Transverse colon (tissue), 4 donors: Measurements from ENCODE around the gene LNX1. TPM values are rescaled to one million over a fixed set of nuclear protein-coding genes. Genes with fewer than 3 reads are reported as not detected.

Source experiments
- DNase-seq: peaks from one replicate; pipeline ENCODE4 v3.0.0-alpha.2; 2019
- H3K27ac ChIP-seq, 4 donors: fragments of 200-600 bp; sonication (generic); 2 replicates each; pipeline ENCODE4 v1.5.1; 2016 to 2018; ENCODE audit warnings: inconsistent platforms in 4 of 4
- H3K27me3 ChIP-seq: fragments of 200-600 bp; sonication (generic); 2 replicates; pipeline ENCODE4 v1.5.1; 2017; ENCODE audit warnings: inconsistent platforms
- H3K36me3 ChIP-seq, 4 donors: fragments of 200-600 bp; sonication (generic); 2 replicates each; pipeline ENCODE4 v1.5.1; 2017 to 2019; ENCODE audit warnings: inconsistent platforms in 4 of 4
- H3K4me1 ChIP-seq, 4 donors: fragments of 200-600 bp; sonication (generic); 2 replicates each; pipeline ENCODE4 v1.5.1; 2017 to 2020; ENCODE audit warnings: inconsistent platforms in 4 of 4
- H3K4me3 ChIP-seq, 4 donors: fragments of 200-600 bp; sonication (generic); 1 replicate in 1 of 4; 2 replicates in 3 of 4; pipeline versions ENCODE4 v1.5.1 to v1.6.1; 2017 to 2019; ENCODE audit warnings: inconsistent platforms in 4 of 4
- H3K9me3 ChIP-seq, 2 donors: fragments of 200-600 bp; sonication (generic); 2 replicates each; pipeline ENCODE4 v1.5.1; 2017 to 2019; ENCODE audit warnings: inconsistent platforms in 2 of 2
- EP300 ChIP-seq: sonication (generic); formaldehyde crosslinking; IDR thresholded peaks from one replicate; pipeline ENCODE4 v1.6.1; 2017; ENCODE audit warnings: antibody characterized with exemption, low read depth
- POLR2A ChIP-seq: fragments of 450-650 bp; IDR thresholded peaks from one replicate; pipeline ENCODE4 v1.6.1; 2016; ENCODE audit warnings: antibody characterized with exemption, mild to moderate bottlenecking, moderate library complexity
- POLR2AphosphoS5 ChIP-seq, 3 donors: sonication (generic); formaldehyde crosslinking; IDR thresholded peaks; one replicate each; pipeline ENCODE4 v1.6.1; 2016; ENCODE audit warnings: antibody characterized with exemption in 3 of 3
- WGBS, 2 donors: methylation state at CpG; one replicate each; pipeline ENCODE4 v1.1.5; 2018; ENCODE audit warnings: low coverage in 1 of 2; 5-methylcytosine and 5-hydroxymethylcytosine counted together
- in situ Hi-C, 4 donors: fragments of 200-750 bp; cut with MboI; loops; one replicate each; pipeline versions ENCODE4 v1.15.0 to v1.15.1; 2017; ENCODE audit warnings: low sequenced_read_pairs in 3 of 4, low pct_ligation_motif_present in 1 of 4, low pct_unique_long_range_greater_than_20kb in 1 of 4
- intact Hi-C: fragments of 100-400 bp; cut with DNase I; formaldehyde crosslinking; loops from one replicate; pipeline ENCODE4 v1.15.1; 2023; ENCODE audit warnings: low total_unique reads
- total RNA-seq, 4 donors: library from RNA; depleted of rRNA; stranded (reverse); fragments of >200 nt; gene quantifications; one replicate each; pipeline ENCODE4 v1.1.0, GENCODE V29; 2016
- TF ChIP-seq, protein P1 (sequence below), 5 experiments: fragments of 200-600 bp in 3 of 5; fragments of 450-650 bp in 2 of 5; sonication (generic) in 3 of 5; IDR thresholded peaks; 1 replicate in 2 of 5; 2 replicates in 3 of 5; pipeline ENCODE4 v1.5.1; 2016 to 2017; ENCODE audit warnings: antibody characterized with exemption in 5 of 5, inconsistent platforms in 3 of 5, mild to moderate bottlenecking in 2 of 5, moderate library complexity in 1 of 5

The LNX1 gene
- total RNA-seq, 4 donors from 2014 or later: 2.6 to 35.5 (median 18.1) TPM

DNA sequence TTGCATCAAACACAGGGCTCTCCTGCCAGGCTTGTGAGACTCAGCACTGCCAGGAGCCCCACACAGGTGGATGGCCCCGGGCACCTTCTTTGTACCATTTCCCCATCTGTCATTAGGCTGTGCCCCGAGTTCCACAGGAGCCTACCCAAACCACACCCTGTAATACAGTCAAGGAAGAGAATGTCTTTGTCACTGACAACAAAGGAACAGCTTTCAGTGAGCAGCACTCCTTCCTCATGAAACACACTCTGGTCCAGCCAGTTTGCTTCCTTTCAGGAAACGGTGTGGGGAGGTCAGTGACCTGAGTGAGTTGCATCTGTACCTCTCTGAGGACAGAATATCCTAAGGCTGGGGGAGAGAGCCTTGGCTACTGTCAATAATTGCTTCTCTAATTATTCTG lies 53.7 kb downstream of the LNX1 start:
- Histone ChIP-seq H3K27ac (no peak overlapping the region), H3K4me3 (no peak overlapping the region), H3K4me1 (peaks cover 0 to 44% (median 7%) of the 10 kb centered on the region in 4 donors), H3K9me3 (no peaks in the 10 kb centered on the region), H3K27me3 (no peaks in the 10 kb centered on the region), H3K36me3 (no peaks in the 10 kb centered on the region)
- in situ Hi-C loops (no loop called here), intact Hi-C loops (no loop called here)
- TF ChIP-seq POLR2AphosphoS5 (IDR thresholded peaks at IDR 0.05): peak in 1 of 3 donors; percentile 38
- no peak for TF ChIP-seq POLR2A
- WGBS, 2 donors: 21 to 40% methylated on average over 1 to 3 of the region's 3 CpGs
- peak; percentile 29 for DNase-seq

DNA sequence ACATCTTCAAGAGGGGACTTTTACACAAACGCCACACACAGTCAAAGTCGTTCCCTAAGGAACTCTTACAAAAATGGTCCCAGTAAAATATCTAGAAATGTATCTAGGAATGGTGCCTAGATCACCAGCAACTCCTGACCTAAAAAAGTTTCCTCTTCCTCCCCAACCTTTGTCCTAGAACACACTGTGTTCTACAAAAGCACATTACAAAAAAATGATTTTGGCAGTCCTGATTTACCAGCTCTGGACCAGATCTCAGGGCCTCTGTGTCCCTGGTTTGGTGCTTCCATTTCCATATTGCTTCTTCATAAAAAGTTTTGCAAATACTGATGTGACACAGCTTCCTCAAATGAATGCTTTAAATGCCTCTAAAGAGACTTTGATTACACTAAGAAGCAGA lies 55.0 kb downstream of the LNX1 start:
- DNase-seq: no peak
- intact Hi-C loops (no loop called here), in situ Hi-C loops (no loop called here)
- no peak overlapping the region for H3K27ac ChIP-seq
- H3K4me1 ChIP-seq: peaks cover 0 to 37% (median 7%) of the 10 kb centered on the region in 4 donors
- no peaks in the 10 kb centered on the region for H3K9me3 ChIP-seq
- H3K36me3 ChIP-seq: no peaks in the 10 kb centered on the region
- H3K27me3 ChIP-seq: no peaks in the 10 kb centered on the region
- TF ChIP-seq POLR2AphosphoS5 (IDR thresholded peaks at IDR 0.05): no peak
- TF ChIP-seq, protein P1, sequence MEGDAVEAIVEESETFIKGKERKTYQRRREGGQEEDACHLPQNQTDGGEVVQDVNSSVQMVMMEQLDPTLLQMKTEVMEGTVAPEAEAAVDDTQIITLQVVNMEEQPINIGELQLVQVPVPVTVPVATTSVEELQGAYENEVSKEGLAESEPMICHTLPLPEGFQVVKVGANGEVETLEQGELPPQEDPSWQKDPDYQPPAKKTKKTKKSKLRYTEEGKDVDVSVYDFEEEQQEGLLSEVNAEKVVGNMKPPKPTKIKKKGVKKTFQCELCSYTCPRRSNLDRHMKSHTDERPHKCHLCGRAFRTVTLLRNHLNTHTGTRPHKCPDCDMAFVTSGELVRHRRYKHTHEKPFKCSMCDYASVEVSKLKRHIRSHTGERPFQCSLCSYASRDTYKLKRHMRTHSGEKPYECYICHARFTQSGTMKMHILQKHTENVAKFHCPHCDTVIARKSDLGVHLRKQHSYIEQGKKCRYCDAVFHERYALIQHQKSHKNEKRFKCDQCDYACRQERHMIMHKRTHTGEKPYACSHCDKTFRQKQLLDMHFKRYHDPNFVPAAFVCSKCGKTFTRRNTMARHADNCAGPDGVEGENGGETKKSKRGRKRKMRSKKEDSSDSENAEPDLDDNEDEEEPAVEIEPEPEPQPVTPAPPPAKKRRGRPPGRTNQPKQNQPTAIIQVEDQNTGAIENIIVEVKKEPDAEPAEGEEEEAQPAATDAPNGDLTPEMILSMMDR (IDR thresholded peaks at IDR 0.05): no peak
- no peak for TF ChIP-seq POLR2A
- TF ChIP-seq EP300: no peak
- no peak overlapping the region for H3K4me3 ChIP-seq
- 98 to 100% methylated on average over 1 to 2 of the region's 2 CpGs for WGBS, 2 donors

DNA sequence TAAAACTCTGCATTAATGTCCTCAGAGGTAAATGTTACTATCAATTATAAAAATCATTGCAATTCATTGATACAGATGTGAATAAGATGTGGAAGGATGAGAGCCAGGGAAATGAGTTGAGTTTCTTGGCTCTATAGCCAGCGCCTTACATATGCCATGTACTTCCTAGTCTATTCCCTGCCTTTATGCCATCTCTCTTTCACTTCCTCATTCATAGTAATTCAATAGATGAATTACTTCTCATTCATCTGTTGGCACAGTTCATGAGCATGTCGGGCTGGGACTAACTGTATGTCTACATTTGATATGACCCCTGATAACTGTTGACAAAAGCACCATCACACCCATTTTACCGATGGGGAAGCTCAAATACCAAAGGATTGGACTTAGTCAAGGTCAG lies 55.7 kb downstream of the LNX1 start:
- no peak for DNase-seq
- TF ChIP-seq, protein P1 (IDR thresholded peaks at IDR 0.05): no peak
- TF ChIP-seq POLR2A: no peak
- TF ChIP-seq POLR2AphosphoS5 (IDR thresholded peaks at IDR 0.05): no peak
- no peak for TF ChIP-seq EP300
- Histone ChIP-seq H3K27me3 (no peaks in the 10 kb centered on the region), H3K4me3 (no peak overlapping the region), H3K4me1 (peaks cover 0 to 31% (median 7%) of the 10 kb centered on the region in 4 donors), H3K9me3 (no peaks in the 10 kb centered on the region), H3K27ac (no peak overlapping the region), H3K36me3 (no peaks in the 10 kb centered on the region)
- intact Hi-C loops: no loop called here
- WGBS, 2 donors: 54 to 63% methylated on average over 1 to 3 of the region's 3 CpGs
- in situ Hi-C loops: no loop called here

DNA sequence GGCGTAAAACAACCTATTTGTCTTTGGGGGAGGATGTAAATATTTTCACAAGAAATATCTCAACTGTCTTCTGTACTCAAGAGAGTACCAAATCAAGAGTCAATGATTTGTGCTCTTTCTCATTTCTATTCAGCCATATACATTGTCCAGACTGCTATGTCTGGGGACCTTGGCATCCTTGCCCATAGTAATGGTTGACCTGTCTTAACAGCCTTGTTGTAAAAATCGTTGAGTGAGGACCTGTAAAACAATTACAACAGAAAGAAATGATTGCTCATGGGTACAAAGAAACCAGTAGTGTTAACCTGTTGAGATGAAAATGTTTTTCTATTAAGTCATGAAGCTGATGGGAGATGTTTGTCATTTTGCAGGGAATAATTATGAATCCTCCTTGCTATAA lies 56.6 kb downstream of the LNX1 start:
- WGBS, 2 donors: 52 to 68% methylated on average over 2 of the region's 2 CpGs
- H3K4me1 ChIP-seq: peaks cover 0 to 31% (median 7%) of the 10 kb centered on the region in 4 donors
- H3K9me3 ChIP-seq: no peaks in the 10 kb centered on the region
- TF ChIP-seq, protein P1 (IDR thresholded peaks at IDR 0.05): no peak
- TF ChIP-seq POLR2A (no peak), EP300 (no peak), POLR2AphosphoS5 (IDR thresholded peaks at IDR 0.05) (no peak)
- in situ Hi-C loops (no loop called here), intact Hi-C loops (no loop called here)
- H3K27me3 ChIP-seq: no peaks in the 10 kb centered on the region
- DNase-seq: no peak
- H3K27ac ChIP-seq: no peak overlapping the region
- no peaks in the 10 kb centered on the region for H3K36me3 ChIP-seq
- H3K4me3 ChIP-seq: no peak overlapping the region

DNA sequence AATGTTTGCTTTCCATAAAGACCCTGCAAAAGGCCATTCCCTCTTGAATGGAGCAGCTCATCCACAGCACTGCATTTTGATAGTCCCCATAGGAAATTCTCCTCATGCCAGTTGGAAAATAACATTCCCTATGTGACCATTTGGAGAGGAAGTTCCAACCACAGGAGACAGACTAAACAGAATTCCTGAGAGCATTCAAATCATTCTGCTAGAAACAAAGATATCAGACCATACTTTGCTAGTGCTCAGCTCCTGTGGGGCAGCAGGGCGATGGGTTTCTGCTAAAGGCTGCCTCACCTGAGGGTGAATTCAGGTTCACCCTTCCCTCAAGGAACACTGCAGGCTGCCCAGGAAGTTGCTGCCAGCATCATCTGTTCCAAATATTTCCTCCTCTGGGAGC lies 58.8 kb downstream of the LNX1 start:
- WGBS, 2 donors: 68% methylated on average over 1 of the region's 1 CpG; no CpG with 5 or more reads in 1 of the 2 donors
- Histone ChIP-seq H3K36me3 (no peaks in the 10 kb centered on the region), H3K9me3 (no peaks in the 10 kb centered on the region), H3K4me1 (peaks cover 0 to 18% (median 7%) of the 10 kb centered on the region in 4 donors), H3K27ac (no peak overlapping the region), H3K4me3 (no peak overlapping the region), H3K27me3 (no peaks in the 10 kb centered on the region)
- no peak for TF ChIP-seq POLR2AphosphoS5 (IDR thresholded peaks at IDR 0.05)
- no peak for TF ChIP-seq EP300
- TF ChIP-seq POLR2A: no peak
- in situ Hi-C loops: no loop called here
- intact Hi-C loops: no loop called here
- no peak for DNase-seq
